Measurements from ENCODE around the gene FBXL17. TPM values are rescaled to one million over a fixed set of nuclear protein-coding genes. Genes with fewer than 3 reads are reported as not detected.

The FBXL17 gene
- total RNA-seq, 2 donors from 2014 or later: 24.8 to 58.2 TPM

GRCh38 chr5:107876906-107877305 is 505.0 kb downstream of the FBXL17 start:
- H3K27ac ChIP-seq: no peak overlapping the region
- H3K9me3 ChIP-seq: no peaks in the 10 kb centered on the region
- no peaks in the 10 kb centered on the region for H3K36me3 ChIP-seq
- DNase-seq (ENCODE audit: low spot score): no peak
- H3K4me3 ChIP-seq: no peak overlapping the region
- no peak for ATAC-seq (ENCODE audit: insufficient number of reproducible peaks, low FRiP score, low read depth)
- H3K27me3 ChIP-seq (replicated peaks; ENCODE audit: insufficient read depth): no peaks in the 10 kb centered on the region
- peaks cover 0 to 25% of the 10 kb centered on the region in 2 donors for H3K4me1 ChIP-seq (ENCODE audit: control insufficient read depth in 1 of 2, low read depth in 2 of 2)
- no peak for TF ChIP-seq CTCF (IDR thresholded peaks at IDR 0.05)

- Histone ChIP-seq H3K27ac (no peak overlapping the region), H3K9me3 (no peaks in the 10 kb centered on the region), H3K36me3 (no peaks in the 10 kb centered on the region), H3K27me3 (replicated peaks; ENCODE audit: insufficient read depth) (no peaks in the 10 kb centered on the region), H3K4me1 (ENCODE audit: control insufficient read depth in 1 of 2, low read depth in 2 of 2) (peaks cover 0 to 25% of the 10 kb centered on the region in 2 donors), H3K4me3 (no peak overlapping the region)
- ATAC-seq (ENCODE audit: insufficient number of reproducible peaks, low FRiP score, low read depth) (no peak), DNase-seq (ENCODE audit: low spot score) (no peak)
- TF ChIP-seq CTCF (IDR thresholded peaks at IDR 0.05): no peak
Measured at GRCh38 chr5:107876261-107876660, 505.6 kb downstream of the FBXL17 start.

GRCh38 chr5:107875833-107876232 is 506.1 kb downstream of the FBXL17 start:
- no peak for DNase-seq (ENCODE audit: low spot score)
- Histone ChIP-seq H3K27me3 (replicated peaks; ENCODE audit: insufficient read depth) (no peaks in the 10 kb centered on the region), H3K36me3 (no peaks in the 10 kb centered on the region), H3K4me3 (no peak overlapping the region), H3K4me1 (ENCODE audit: control insufficient read depth in 1 of 2, low read depth in 2 of 2) (peaks cover 0 to 25% of the 10 kb centered on the region in 2 donors), H3K9me3 (no peaks in the 10 kb centered on the region), H3K27ac (no peak overlapping the region)
- ATAC-seq (ENCODE audit: insufficient number of reproducible peaks, low FRiP score, low read depth): no peak
- TF ChIP-seq CTCF (IDR thresholded peaks at IDR 0.05): no peak

- DNase-seq (ENCODE audit: low spot score) (no peak), ATAC-seq (ENCODE audit: insufficient number of reproducible peaks, low FRiP score, low read depth) (no peak)
- no peaks in the 10 kb centered on the region for H3K36me3 ChIP-seq
- no peaks in the 10 kb centered on the region for H3K27me3 ChIP-seq (replicated peaks; ENCODE audit: insufficient read depth)
- no peak for TF ChIP-seq CTCF (IDR thresholded peaks at IDR 0.05)
- peaks cover 0 to 25% of the 10 kb centered on the region in 2 donors for H3K4me1 ChIP-seq (ENCODE audit: control insufficient read depth in 1 of 2, low read depth in 2 of 2)
- no peak overlapping the region for H3K27ac ChIP-seq
- no peaks in the 10 kb centered on the region for H3K9me3 ChIP-seq
- H3K4me3 ChIP-seq: no peak overlapping the region
Measured at GRCh38 chr5:107874795-107875194, 507.1 kb downstream of the FBXL17 start.

GRCh38 chr5:107873877-107874276 is 508.0 kb downstream of the FBXL17 start:
- Histone ChIP-seq H3K27me3 (replicated peaks; ENCODE audit: insufficient read depth) (no peaks in the 10 kb centered on the region), H3K4me1 (ENCODE audit: control insufficient read depth in 1 of 2, low read depth in 2 of 2) (peaks cover 0 to 25% of the 10 kb centered on the region in 2 donors), H3K9me3 (no peaks in the 10 kb centered on the region), H3K36me3 (no peaks in the 10 kb centered on the region), H3K4me3 (no peak overlapping the region), H3K27ac (no peak overlapping the region)
- TF ChIP-seq CTCF (IDR thresholded peaks at IDR 0.05): no peak
- DNase-seq (ENCODE audit: low spot score) (no peak), ATAC-seq (ENCODE audit: insufficient number of reproducible peaks, low FRiP score, low read depth) (no peak)
